Sigmoid colon (tissue), 7 donors: Measurements from ENCODE around the gene OASL. TPM values are rescaled to one million over a fixed set of nuclear protein-coding genes. Genes with fewer than 3 reads are reported as not detected.

Experiments
- DNase-seq: peaks from one replicate; pipeline ENCODE4 v3.0.0-alpha.2; 2019
- H3K27ac ChIP-seq, 4 donors: fragments of 200-600 bp; sonication (generic); one replicate each; pipeline ENCODE4 v1.5.1; 2016 to 2019; ENCODE audit warnings: mild to moderate bottlenecking in 1 of 4
- H3K27me3 ChIP-seq, 3 donors: fragments of 200-600 bp; sonication (generic); one replicate each; pipeline ENCODE4 v1.5.1; 2019; ENCODE audit warnings: mild to moderate bottlenecking in 1 of 3
- H3K36me3 ChIP-seq, 4 donors: fragments of 200-600 bp; sonication (generic); one replicate each; pipeline ENCODE4 v1.5.1; 2016 to 2019
- H3K4me1 ChIP-seq, 4 donors: fragments of 200-600 bp; sonication (generic); one replicate each; pipeline ENCODE4 v1.5.1; 2017 to 2019
- H3K4me3 ChIP-seq, 4 donors: fragments of 200-600 bp; sonication (generic); one replicate each; pipeline ENCODE4 v1.5.1; 2017 to 2019; ENCODE audit warnings: mild to moderate bottlenecking in 2 of 4, moderate library complexity in 1 of 4
- H3K9me3 ChIP-seq, 4 donors: fragments of 200-600 bp in 3 of 4; sonication (generic) in 3 of 4; one replicate each; pipeline versions ENCODE4 v1.5.1 to v1.6.1; 2013 to 2019
- CTCF ChIP-seq, 4 experiments: fragments of 450-650 bp in 3 of 4; fragments of 200-600 bp in 1 of 4; IDR thresholded peaks; one replicate each; pipeline ENCODE4 v1.5.1; 2016 to 2019; ENCODE audit warnings: antibody characterized with exemption in 4 of 4, mild to moderate bottlenecking in 3 of 4, moderate library complexity in 2 of 4
- EP300 ChIP-seq, 4 donors: sonication (generic); formaldehyde crosslinking; IDR thresholded peaks; one replicate each; pipeline ENCODE4 v1.6.1; 2017; ENCODE audit warnings: antibody characterized with exemption in 4 of 4
- POLR2A ChIP-seq, 2 donors: fragments of 450-650 bp; IDR thresholded peaks; one replicate each; pipeline ENCODE4 v1.6.1; 2016; ENCODE audit warnings: antibody characterized with exemption in 2 of 2, mild to moderate bottlenecking in 2 of 2, moderate library complexity in 2 of 2
- POLR2AphosphoS5 ChIP-seq, 4 donors: sonication (generic); formaldehyde crosslinking; IDR thresholded peaks; one replicate each; pipeline ENCODE4 v1.6.1; 2017; ENCODE audit warnings: antibody characterized with exemption in 4 of 4
- WGBS, 2 donors: extraction: QIAGEN DNeasy Blood & Tissue Kit; methylation state at CpG; one replicate each; pipeline ENCODE4 v1.1.7; 2013; 5-methylcytosine and 5-hydroxymethylcytosine counted together
- intact Hi-C: fragments of 100-400 bp; cut with DNase I; formaldehyde crosslinking; loops from one replicate; pipeline ENCODE4 v1.15.1; 2023
- polyA plus RNA-seq, 3 donors: library from polyadenylated mRNA; stranded (reverse); fragments of 200-250 nt; gene quantifications; one replicate each; pipeline ENCODE4 v1.2.3, GENCODE V29; 2013
- total RNA-seq, 4 donors: library from RNA; depleted of rRNA; stranded (reverse); fragments of >200 nt; gene quantifications; one replicate each; pipeline ENCODE4 v1.1.0, GENCODE V29; 2016
- donor health status: healthy with polysubstance abuse.
- donor health status: Bipolar disorder and iron deficiency.
- donor health status: healthy.

OASL gene
- total RNA-seq (under 1 TPM in 2 of 4 donors, not detected in 2; under 0.01 to 0.41 TPM), polyA plus RNA-seq (10 to 100 TPM; 10.8 to 57.6 (median 15.8) TPM)

GRCh38 chr12:121038861-121039668, at the start of gene OASL:
Gene OASL, minus strand, starts transcription at chr12:121039246. Its CDS starts 275 bp downstream, at chr12:121038971.
- peak in 1 of 2 donors; percentile 25 for TF ChIP-seq POLR2A (IDR thresholded peaks at IDR 0.05)
- no peak for TF ChIP-seq EP300 (IDR thresholded peaks at IDR 0.05)
- peak within 1 kb of the TSS in 2 of 4 donors; percentile 27 to 39 for H3K27ac ChIP-seq
- WGBS, 2 donors = 17 to 23% methylated on average over 13 of the region's 13 CpGs
- no peak for DNase-seq
- H3K9me3 ChIP-seq = no peaks in the 10 kb centered on the region
- H3K36me3 ChIP-seq = no peaks in the 10 kb centered on the region
- no peaks in the 10 kb centered on the region for H3K4me1 ChIP-seq
- peaks cover 0 to 29% (median 0%) of the 10 kb centered on the region in 3 donors for H3K27me3 ChIP-seq
- peak within 1 kb of the TSS in 3 of 4 donors; percentile 29 to 40 (median 32) for H3K4me3 ChIP-seq
- intact Hi-C loops = no loop called here

- WGBS, 2 donors = 92 to 95% methylated on average over 6 of the region's 6 CpGs
- intact Hi-C loops = no loop called here
- TF ChIP-seq CTCF (IDR thresholded peaks at IDR 0.05) (no peak), POLR2A (IDR thresholded peaks at IDR 0.05) (no peak), EP300 (IDR thresholded peaks at IDR 0.05) (no peak), POLR2AphosphoS5 (IDR thresholded peaks at IDR 0.05) (no peak)
- Histone ChIP-seq H3K4me3 (no peak overlapping the region), H3K9me3 (no peaks in the 10 kb centered on the region), H3K27ac (no peak overlapping the region), H3K27me3 (peaks cover 0 to 6% (median 0%) of the 10 kb centered on the region in 3 donors), H3K4me1 (no peaks in the 10 kb centered on the region), H3K36me3 (no peaks in the 10 kb centered on the region)
- no peak for DNase-seq
These were observed 49.1 kb upstream of the OASL start for GRCh38 chr12:121088195-121088585.

- TF ChIP-seq CTCF (IDR thresholded peaks at IDR 0.05) (no peak), EP300 (IDR thresholded peaks at IDR 0.05) (no peak), POLR2AphosphoS5 (IDR thresholded peaks at IDR 0.05) (no peak), POLR2A (IDR thresholded peaks at IDR 0.05) (no peak)
- Histone ChIP-seq H3K4me3 (no peak overlapping the region), H3K9me3 (no peaks in the 10 kb centered on the region), H3K36me3 (no peaks in the 10 kb centered on the region), H3K27me3 (peaks cover 0 to 3% (median 0%) of the 10 kb centered on the region in 3 donors), H3K4me1 (no peaks in the 10 kb centered on the region), H3K27ac (no peak overlapping the region)
- intact Hi-C loops = no loop called here
- no peak for DNase-seq
- 72 to 77% methylated on average over 11 of the region's 11 CpGs for WGBS, 2 donors
These were observed 48.6 kb upstream of the OASL start for GRCh38 chr12:121087467-121088194.

GRCh38 chr12:121086781-121087295, 47.8 kb upstream of the OASL start:
- H3K27ac ChIP-seq = no peak overlapping the region
- no peaks in the 10 kb centered on the region for H3K9me3 ChIP-seq
- H3K4me3 ChIP-seq = no peak overlapping the region
- WGBS, 2 donors = 88 to 92% methylated on average over 8 of the region's 8 CpGs
- DNase-seq = no peak
- TF ChIP-seq POLR2A (IDR thresholded peaks at IDR 0.05) (no peak), POLR2AphosphoS5 (IDR thresholded peaks at IDR 0.05) (no peak), EP300 (IDR thresholded peaks at IDR 0.05) (no peak), CTCF (IDR thresholded peaks at IDR 0.05) (no peak)
- no peaks in the 10 kb centered on the region for H3K4me1 ChIP-seq
- no peaks in the 10 kb centered on the region for H3K36me3 ChIP-seq
- intact Hi-C loops = no loop called here
- H3K27me3 ChIP-seq = no peaks in the 10 kb centered on the region
